ENCODE data around the gene C19orf44. TPM values are rescaled to one million over a fixed set of nuclear protein-coding genes. Genes with fewer than 3 reads are reported as not detected.

Gene C19orf44
- polyA plus RNA-seq, 1 experiment: 2.3 TPM

- Histone ChIP-seq H3K9me3 (ENCODE audit: control insufficient read depth, insufficient read depth, low read length) (0 out of 2 replicates have a peak, but pooled peaks cover 2% of the 10 kb centered on the region), H3K4me3 (ENCODE audit: low read depth, low read length) (no peak overlapping the region), H3K27ac (ENCODE audit: low read depth, low read length) (no peak overlapping the region), H3K27me3 (ENCODE audit: control insufficient read depth, insufficient read depth, low read length) (no peaks in the 10 kb centered on the region)
- no peak for DNase-seq (ENCODE audit: low read depth, low spot score)
- no peak for TF ChIP-seq CTCF (IDR thresholded peaks at IDR 0.05; ENCODE audit: low read depth, low read length)
- ChIA-PET POLR2A (no interaction called here), CTCF (no interaction called here)
Measured at GRCh38 chr19:16536130-16536529, 39.9 kb downstream of the C19orf44 start.

GRCh38 chr19:16537111-16537510 is 40.9 kb downstream of the C19orf44 start:
- Histone ChIP-seq H3K27ac (ENCODE audit: low read depth, low read length) (no peak overlapping the region), H3K4me3 (ENCODE audit: low read depth, low read length) (no peak overlapping the region), H3K27me3 (ENCODE audit: control insufficient read depth, insufficient read depth, low read length) (no peaks in the 10 kb centered on the region), H3K9me3 (ENCODE audit: control insufficient read depth, insufficient read depth, low read length) (0 out of 2 replicates have a peak, but pooled peaks cover 2% of the 10 kb centered on the region)
- ChIA-PET CTCF (interaction anchor here (0.6 to 0.7 kb wide), 3 partner anchors 15 to 31 kb away, joined by 3 to 9 read pairs (median 3); no protein-coding TSS in a partner anchor), POLR2A (interaction anchor here (0.6 kb wide), 1 partner anchor 20 kb away, joined by 3 read pairs; no protein-coding TSS in a partner anchor)
- no peak for TF ChIP-seq CTCF (IDR thresholded peaks at IDR 0.05; ENCODE audit: low read depth, low read length)
- DNase-seq (ENCODE audit: low read depth, low spot score): no peak

- TF ChIP-seq CTCF (IDR thresholded peaks at IDR 0.05; ENCODE audit: low read depth, low read length): no peak
- DNase-seq (ENCODE audit: low read depth, low spot score): no peak
- CTCF ChIA-PET: no interaction called here
- H3K9me3 ChIP-seq (ENCODE audit: control insufficient read depth, insufficient read depth, low read length): peaks cover 2% of the 10 kb centered on the region; the same call in 1 of the 2 replicates
- H3K27ac ChIP-seq (ENCODE audit: low read depth, low read length): peak overlapping the region; percentile 47
- H3K4me3 ChIP-seq (ENCODE audit: low read depth, low read length): peak overlapping the region; percentile 92
- no peaks in the 10 kb centered on the region for H3K27me3 ChIP-seq (ENCODE audit: control insufficient read depth, insufficient read depth, low read length)
- POLR2A ChIA-PET: no interaction called here
Measured at GRCh38 chr19:16540948-16541347, 44.8 kb downstream of the C19orf44 start.

- peak overlapping the region; percentile 92 for H3K4me3 ChIP-seq (ENCODE audit: low read depth, low read length)
- no peak for TF ChIP-seq CTCF (IDR thresholded peaks at IDR 0.05; ENCODE audit: low read depth, low read length)
- H3K27ac ChIP-seq (ENCODE audit: low read depth, low read length): peak overlapping the region; percentile 47
- no peak for DNase-seq (ENCODE audit: low read depth, low spot score)
- ChIA-PET CTCF (no interaction called here), POLR2A (interaction anchor here (0.6 to 1.0 kb wide), 5 partner anchors 17 to 764 kb away, joined by 3 to 9 read pairs (median 4); partner anchors contain the start of gene MED26)
- no peaks in the 10 kb centered on the region for H3K27me3 ChIP-seq (ENCODE audit: control insufficient read depth, insufficient read depth, low read length)
- H3K9me3 ChIP-seq (ENCODE audit: control insufficient read depth, insufficient read depth, low read length): peaks cover 2% of the 10 kb centered on the region; the same call in 1 of the 2 replicates
Measured at GRCh38 chr19:16541526-16542044, 45.4 kb downstream of the C19orf44 start.
